HG03378 (cell line): ENCODE results near the gene SNX3.
"Not testable (repeated sequence)": the region's sequence is repeated elsewhere in the genome, so short reads cannot be mapped to it uniquely, and the experiment has no call there.

ENCODE experiments used
- ATAC-seq: cut with Tn5 transposase; IDR thresholded peaks from one replicate; pipeline ENCODE4 v1.9.1; 2021; ENCODE audit warnings: mild to moderate bottlenecking, moderate library complexity; ENCODE audit not compliant: unreplicated experiment

Gene SNX3

GRCh38 chr6:108263371-108263770 is 2.5 kb upstream of the SNX3 start:
- ATAC-seq, result no peak

- peak; percentile 25 for ATAC-seq
These were observed 573 bp downstream of the SNX3 start for GRCh38 chr6:108260126-108260808.

- no peak for ATAC-seq
These were observed 6.1 kb downstream of the SNX3 start for GRCh38 chr6:108254433-108255410.

GRCh38 chr6:108253241-108253640 is 7.6 kb downstream of the SNX3 start:
- no peak for ATAC-seq

GRCh38 chr6:108252055-108252454 is 8.8 kb downstream of the SNX3 start:
- ATAC-seq, result no peak

- ATAC-seq, result no peak
These were observed 9.6 kb downstream of the SNX3 start for GRCh38 chr6:108251252-108251651.

GRCh38 chr6:108250240-108250866 is 10.5 kb downstream of the SNX3 start:
- no peak for ATAC-seq

GRCh38 chr6:108247965-108248536 is 12.8 kb downstream of the SNX3 start:
- no peak for ATAC-seq

- not testable (repeated sequence) for ATAC-seq
These were observed 15.7 kb downstream of the SNX3 start for GRCh38 chr6:108245095-108245494.

- ATAC-seq, result no peak
These were observed 17.0 kb downstream of the SNX3 start for GRCh38 chr6:108243836-108244235.

- ATAC-seq, result no peak
These were observed 18.1 kb downstream of the SNX3 start for GRCh38 chr6:108242721-108243120.

GRCh38 chr6:108242259-108242658 is 18.6 kb downstream of the SNX3 start:
- ATAC-seq, result no peak

GRCh38 chr6:108238322-108238721 is 22.5 kb downstream of the SNX3 start:
- no peak for ATAC-seq

- ATAC-seq, result no peak
These were observed 24.0 kb downstream of the SNX3 start for GRCh38 chr6:108236791-108237190.

- no peak for ATAC-seq
These were observed 25.7 kb downstream of the SNX3 start for GRCh38 chr6:108235127-108235526.

GRCh38 chr6:108228416-108228815 is 32.4 kb downstream of the SNX3 start:
- ATAC-seq, result no peak

GRCh38 chr6:108227290-108227689 is 33.5 kb downstream of the SNX3 start:
- no peak for ATAC-seq

GRCh38 chr6:108222504-108222903 is 38.3 kb downstream of the SNX3 start:
- no peak for ATAC-seq

GRCh38 chr6:108222064-108222463 is 38.8 kb downstream of the SNX3 start:
- ATAC-seq, result no peak

GRCh38 chr6:108211671-108212070 is 49.2 kb downstream of the SNX3 start:
- ATAC-seq, result no peak

GRCh38 chr6:108210556-108210955 is 50.3 kb downstream of the SNX3 start:
- no peak for ATAC-seq
